Psoas muscle (tissue), 8 donors: ENCODE data around the gene WIPF2. TPM values are rescaled to one million over a fixed set of nuclear protein-coding genes. Genes with fewer than 3 reads are reported as not detected.

Source experiments
- ATAC-seq, 4 donors: fragments of 200-7000 bp; cut with Tn5 transposase; one replicate each; pipeline ENCODE4 v1.9.1; 2020; ENCODE audit warnings: moderate library complexity in 3 of 4, mild to moderate bottlenecking in 2 of 4
- DNase-seq, 2 donors: peaks; one replicate each; pipeline ENCODE4 v3.0.0-alpha.2; 2020
- H3K27ac ChIP-seq: fragments of 200-600 bp; one replicate; pipeline ENCODE4 v1.8.0; 2022
- H3K27me3 ChIP-seq, 3 donors: fragments of 200-600 bp in 1 of 3; one replicate each; pipeline versions ENCODE4 v1.6.1 to v1.8.0; 2013 to 2022; ENCODE audit warnings: low read length in 2 of 3, mild to moderate bottlenecking in 2 of 3, moderate library complexity in 1 of 3; ENCODE audit not compliant: insufficient read depth in 3 of 3
- H3K36me3 ChIP-seq, 2 donors: fragments of 200-600 bp in 1 of 2; one replicate each; pipeline versions ENCODE4 v1.6.1 to v1.8.0; 2013 to 2022; ENCODE audit warnings: low read depth in 1 of 2, mild to moderate bottlenecking in 1 of 2, moderate library complexity in 1 of 2; ENCODE audit not compliant: insufficient read depth in 1 of 2
- H3K4me1 ChIP-seq: fragments of 200-600 bp; one replicate; pipeline ENCODE4 v1.8.0; 2022
- H3K4me3 ChIP-seq: fragments of 200-600 bp; one replicate; pipeline ENCODE4 v1.8.0; 2022; ENCODE audit warnings: mild to moderate bottlenecking
- H3K9me3 ChIP-seq: fragments of 200-600 bp; one replicate; pipeline ENCODE4 v1.8.0; 2022
- CTCF ChIP-seq: fragments of 200-600 bp; IDR thresholded peaks from one replicate; pipeline ENCODE4 v1.8.0; 2022; ENCODE audit warnings: antibody characterized with exemption
- WGBS, 3 donors: extraction: QIAGEN DNeasy Blood & Tissue Kit; methylation state at CpG; one replicate each; pipeline versions ENCODE4 v1.1.6 to v1.1.7; 2013; 5-methylcytosine and 5-hydroxymethylcytosine counted together
- intact Hi-C, 2 donors: fragments of 100-400 bp; cut with DNase I; formaldehyde crosslinking; loops; one replicate each; pipeline versions ENCODE4 v1.11.0 to v1.14.2; 2022
- polyA plus RNA-seq, 3 donors: library from polyadenylated mRNA; stranded (reverse); fragments of 200-250 nt; gene quantifications; one replicate each; pipeline ENCODE4 v1.2.3, GENCODE V29; 2013
- total RNA-seq, 4 donors: library from RNA; stranded (reverse); fragmentation: NEBNext Ultra II Directional in 2 of 4; extraction: Animal tissue kit (Norgen Biotek cat#: 25700) in 2 of 4; gene quantifications; one replicate each; pipeline versions ENCODE4 v1.2.1 to v1.2.4, GENCODE V29; 2021 to 2023
- donor health status: healthy with polysubstance abuse.
- donor health status: DM: no; HTN: no; CAD: no; lungs with moderate emphysema.
- donor health status: Bipolar disorder and iron deficiency.
- donor health status: healthy.
- donor health status: DM: yes; HTN: yes; CAD: no.
- donor health status: DM: no; HTN: no; CAD: no.
- donor health status: DM: no; HTN: no; CAD: no.
- donor health status: DM: yes; HTN: yes; CAD: no.

The WIPF2 gene
- total and polyA plus RNA-seq, 7 donors: 4.0 to 10.5 (median 8.1) TPM

GRCh38 chr17:40264458-40265185 is 45.5 kb downstream of the WIPF2 start:
- Histone ChIP-seq H3K27me3 (no peaks in the 10 kb centered on the region), H3K27ac (no peak overlapping the region), H3K4me1 (no peaks in the 10 kb centered on the region), H3K9me3 (no peaks in the 10 kb centered on the region), H3K36me3 (peaks cover 11 to 89% of the 10 kb centered on the region in 2 donors), H3K4me3 (no peak overlapping the region)
- ATAC-seq: no peak
- intact Hi-C loops: no loop called here
- TF ChIP-seq CTCF: no peak
- 85 to 87% (median 86%) methylated on average over 21 of the region's 21 CpGs for WGBS, 3 donors
- no peak for DNase-seq

- Histone ChIP-seq H3K4me3 (no peak overlapping the region), H3K27me3 (no peaks in the 10 kb centered on the region), H3K9me3 (no peaks in the 10 kb centered on the region), H3K4me1 (no peaks in the 10 kb centered on the region), H3K27ac (no peak overlapping the region), H3K36me3 (peaks cover 8 to 89% of the 10 kb centered on the region in 2 donors)
- DNase-seq: no peak
- no peak for TF ChIP-seq CTCF
- intact Hi-C loops: no loop called here
- ATAC-seq: no peak
- 79 to 84% (median 82%) methylated on average over 5 of the region's 5 CpGs for WGBS, 3 donors
These were observed 46.2 kb downstream of the WIPF2 start for GRCh38 chr17:40265337-40265736.

GRCh38 chr17:40266882-40267281 is 47.8 kb downstream of the WIPF2 start:
- Histone ChIP-seq H3K9me3 (no peaks in the 10 kb centered on the region), H3K27ac (no peak overlapping the region), H3K27me3 (no peaks in the 10 kb centered on the region), H3K4me1 (no peaks in the 10 kb centered on the region), H3K36me3 (peaks cover 8 to 86% of the 10 kb centered on the region in 2 donors), H3K4me3 (no peak overlapping the region)
- WGBS, 3 donors: 92 to 93% (median 93%) methylated on average over 6 of the region's 6 CpGs
- ATAC-seq (no peak), DNase-seq (no peak)
- intact Hi-C loops: no loop called here
- no peak for TF ChIP-seq CTCF

GRCh38 chr17:40268141-40268712 is 49.1 kb downstream of the WIPF2 start:
- ATAC-seq: no peak
- Histone ChIP-seq H3K36me3 (peaks cover 3 to 86% of the 10 kb centered on the region in 2 donors), H3K27me3 (no peaks in the 10 kb centered on the region), H3K4me1 (no peaks in the 10 kb centered on the region), H3K27ac (no peak overlapping the region), H3K4me3 (no peak overlapping the region), H3K9me3 (no peaks in the 10 kb centered on the region)
- intact Hi-C loops: no loop called here
- no peak for DNase-seq
- no peak for TF ChIP-seq CTCF
- 64 to 90% (median 87%) methylated on average over 2 of the region's 2 CpGs for whole genome bisulfite sequencing, 3 donors
